SK-N-SH (cell line): ENCODE results near the gene FZD7. TPM values are rescaled to one million over a fixed set of nuclear protein-coding genes. Genes with fewer than 3 reads are reported as not detected.

Source experiments
- CTCF ChIA-PET: fragments of 300-600, 350-600 bp; formaldehyde crosslinking; extraction: SDS; loops from one replicate; lab custom pipeline; 2021; lab: Yijun Ruan, JAX
- POLR2A ChIA-PET: fragments of 350-600 bp; sonication (Branson Sonifier 250); formaldehyde crosslinking; extraction: SDS; loops from one replicate; lab custom pipeline; 2020; ENCODE audit warnings: antibody characterized with exemption, inconsistent platforms; lab: Yijun Ruan, JAX
- DNase-seq: peaks from one replicate; pipeline ENCODE4 v3.0.0; 2012
- H2AFZ ChIP-seq: fragments of 200-600 bp; sonication (generic); 2 replicates; pipeline ENCODE4 v1.8.1; 2016; ENCODE audit warnings: antibody characterized with exemption, mild to moderate bottlenecking, low read depth
- H3F3A ChIP-seq: fragments of 200-600 bp; sonication (generic); replicated peaks from 2 replicates; pipeline ENCODE3; 2016; ENCODE audit warnings: antibody characterized with exemption, mild to moderate bottlenecking; ENCODE audit not compliant: insufficient read depth
- H3K27ac ChIP-seq, 2 experiments: fragments of 200-500 bp in 1 of 2; fragments of 200-600 bp in 1 of 2; sonication (Bioruptor generic) in 1 of 2; sonication (generic), shearing (Covaris generic) in 1 of 2; 2 replicates each; pipeline versions ENCODE4 v1.5.1 to v1.6.1; 2014 to 2016; ENCODE audit warnings: low read depth in 2 of 2, inconsistent platforms in 1 of 2, low read length in 1 of 2, mild to moderate bottlenecking in 1 of 2, mixed read lengths in 1 of 2
- H3K27me3 ChIP-seq: fragments of 200-600 bp; sonication (generic), shearing (Covaris generic); 2 replicates; pipeline ENCODE4 v1.6.1; 2016; ENCODE audit warnings: mixed run types; ENCODE audit not compliant: insufficient read depth
- H3K36me3 ChIP-seq, 2 experiments: fragments of 200-500 bp in 1 of 2; fragments of 200-600 bp in 1 of 2; sonication (Bioruptor generic) in 1 of 2; sonication (generic) in 1 of 2; replicated peaks in 1 of 2; 2 replicates each; pipeline versions ENCODE3 to v1.5.1; 2014 to 2016; ENCODE audit warnings: low read length in 1 of 2, mild to moderate bottlenecking in 1 of 2; ENCODE audit not compliant: insufficient read depth in 2 of 2, control insufficient read depth in 1 of 2
- H3K4me1 ChIP-seq, 2 experiments: fragments of 200-500 bp in 1 of 2; fragments of 200-600 bp in 1 of 2; sonication (Bioruptor generic) in 1 of 2; sonication (generic), shearing (Covaris generic) in 1 of 2; 2 replicates each; pipeline versions ENCODE4 v1.5.1 to v1.6.1; 2014 to 2016; ENCODE audit warnings: low read depth in 1 of 2, low read length in 1 of 2, mixed run types in 1 of 2; ENCODE audit not compliant: insufficient read depth in 2 of 2, control insufficient read depth in 1 of 2
- H3K4me2 ChIP-seq: fragments of 200-600 bp; sonication (generic), shearing (Covaris generic); 2 replicates; pipeline ENCODE4 v1.6.1; 2017; ENCODE audit warnings: mixed run types
- H3K4me3 ChIP-seq, 2 experiments: fragments of 200-500 bp in 1 of 2; fragments of 200-600 bp in 1 of 2; sonication (Bioruptor generic) in 1 of 2; sonication (generic), shearing (Covaris generic) in 1 of 2; 2 replicates each; pipeline versions ENCODE4 v1.5.1 to v1.8.1; 2014 to 2016; ENCODE audit warnings: low read depth in 2 of 2, inconsistent platforms in 1 of 2, low read length in 1 of 2, mild to moderate bottlenecking in 1 of 2, mixed read lengths in 1 of 2, moderate library complexity in 1 of 2
- H3K79me2 ChIP-seq: fragments of 200-600 bp; sonication (generic); 2 replicates; pipeline ENCODE4 v1.8.1; 2017; ENCODE audit warnings: mild to moderate bottlenecking; ENCODE audit not compliant: insufficient read depth
- H3K9ac ChIP-seq: fragments of 200-600 bp; sonication (generic); 2 replicates; pipeline ENCODE4 v1.6.1; 2017; ENCODE audit warnings: mixed run types
- H3K9me2 ChIP-seq: fragments of 200-600 bp; sonication (generic); 2 replicates; pipeline ENCODE4 v1.6.1; 2017; ENCODE audit warnings: mixed run types
- H3K9me3 ChIP-seq: fragments of 200-600 bp; sonication (generic); 2 replicates; pipeline ENCODE4 v1.6.1; 2017; ENCODE audit warnings: mixed run types, mild to moderate bottlenecking, moderate library complexity
- H4K20me1 ChIP-seq: fragments of 200-600 bp; sonication (generic); 2 replicates; pipeline ENCODE4 v1.6.1; 2017; ENCODE audit warnings: mild to moderate bottlenecking, mixed run types; ENCODE audit not compliant: insufficient read depth
- CHD2 ChIP-seq: fragments of 150-350 bp; IDR thresholded peaks from 2 replicates; pipeline ENCODE4 v1.6.1; 2018; ENCODE audit warnings: low read length; ENCODE audit not compliant: partially characterized antibody
- EP300 ChIP-seq, 2 experiments: IDR thresholded peaks; 2 replicates each; pipeline versions ENCODE4 v1.4.0 to v1.6.1; 2012; ENCODE audit warnings: borderline replicate concordance in 1 of 2, low read depth in 1 of 2, low read length in 1 of 2
- EZH2phosphoT487 ChIP-seq: fragments of 200-600 bp; sonication (generic); IDR thresholded peaks from 2 replicates; pipeline ENCODE4 v1.6.1; 2017; ENCODE audit warnings: low read depth, mixed run types, mild to moderate bottlenecking, antibody characterized with exemption, moderate library complexity, borderline replicate concordance
- FOXM1 ChIP-seq: IDR thresholded peaks from 2 replicates; pipeline ENCODE4 v1.4.0; 2012; ENCODE audit warnings: low read depth, mild to moderate bottlenecking
- GABPA ChIP-seq: IDR thresholded peaks from 2 replicates; pipeline ENCODE4 v1.4.0; 2012; ENCODE audit warnings: low read depth, mild to moderate bottlenecking
- GATA2 ChIP-seq: sonication (generic); formaldehyde crosslinking; IDR thresholded peaks from 2 replicates; pipeline ENCODE4 v1.5.0; 2020; ENCODE audit warnings: mild to moderate bottlenecking, missing genetic modification reagents
- IRF3 ChIP-seq: fragments of 150-350 bp; IDR thresholded peaks from 2 replicates; pipeline ENCODE4 v1.6.1; 2016; ENCODE audit warnings: mild to moderate bottlenecking, low read depth, low read length
- MEF2A ChIP-seq: IDR thresholded peaks from 2 replicates; pipeline ENCODE4 v1.4.0; 2012; ENCODE audit warnings: low read depth, borderline replicate concordance
- NFIC ChIP-seq: IDR thresholded peaks from 2 replicates; pipeline ENCODE4 v1.4.0; 2012; ENCODE audit warnings: borderline replicate concordance
- RCOR1 ChIP-seq: fragments of 150-350 bp; IDR thresholded peaks from 2 replicates; pipeline ENCODE4 v1.6.1; 2017; ENCODE audit warnings: antibody characterized with exemption, low read length
- RFX5 ChIP-seq: IDR thresholded peaks from 2 replicates; pipeline ENCODE4 v1.6.1; 2012; ENCODE audit warnings: mild to moderate bottlenecking, improper control_type of control experiment, low read length
- SIN3A ChIP-seq: IDR thresholded peaks from 2 replicates; pipeline ENCODE4 v1.6.1; 2012; ENCODE audit warnings: low read depth, mild to moderate bottlenecking, low read length, moderate library complexity, borderline replicate concordance
- TCF12 ChIP-seq: IDR thresholded peaks from 2 replicates; pipeline ENCODE4 v1.4.0; 2012
- TEAD4 ChIP-seq: IDR thresholded peaks from 2 replicates; pipeline ENCODE4 v1.4.0; 2012; ENCODE audit warnings: mild to moderate bottlenecking, borderline replicate concordance; ENCODE audit not compliant: insufficient read depth
- USF2 ChIP-seq: fragments of 150-350 bp; IDR thresholded peaks from 2 replicates; pipeline ENCODE4 v1.6.1; 2017; ENCODE audit warnings: antibody characterized with exemption, low read length, low read depth, borderline replicate concordance
- WGBS: methylation state at CpG from one replicate; pipeline ENCODE4 v1.1.6; 2017; ENCODE audit warnings: low lambda C conversion rate; 5-methylcytosine and 5-hydroxymethylcytosine counted together
- polyA plus RNA-seq, 3 experiments: library from polyadenylated mRNA; depleted of rRNA; stranded (reverse); fragments of >200 nt; gene quantifications; 2 replicates each; pipeline ENCODE4 v1.2.3, GENCODE V29; 2012
- TF ChIP-seq, protein P1 (sequence below): IDR thresholded peaks from 2 replicates; pipeline ENCODE4 v1.6.1; 2012; ENCODE audit warnings: mild to moderate bottlenecking, low read depth, low read length, moderate library complexity
- TF ChIP-seq, protein P2 (sequence below): IDR thresholded peaks from 2 replicates; pipeline ENCODE4 v1.4.0; 2012; ENCODE audit warnings: low read depth, borderline replicate concordance
- TF ChIP-seq, protein P3 (sequence below): IDR thresholded peaks from 2 replicates; pipeline ENCODE4; 2012

FZD7 gene
- polyA plus RNA-seq, 1 of the 3 experiments (the other 2 are of a cell fraction) = 19.7 TPM

DNA sequence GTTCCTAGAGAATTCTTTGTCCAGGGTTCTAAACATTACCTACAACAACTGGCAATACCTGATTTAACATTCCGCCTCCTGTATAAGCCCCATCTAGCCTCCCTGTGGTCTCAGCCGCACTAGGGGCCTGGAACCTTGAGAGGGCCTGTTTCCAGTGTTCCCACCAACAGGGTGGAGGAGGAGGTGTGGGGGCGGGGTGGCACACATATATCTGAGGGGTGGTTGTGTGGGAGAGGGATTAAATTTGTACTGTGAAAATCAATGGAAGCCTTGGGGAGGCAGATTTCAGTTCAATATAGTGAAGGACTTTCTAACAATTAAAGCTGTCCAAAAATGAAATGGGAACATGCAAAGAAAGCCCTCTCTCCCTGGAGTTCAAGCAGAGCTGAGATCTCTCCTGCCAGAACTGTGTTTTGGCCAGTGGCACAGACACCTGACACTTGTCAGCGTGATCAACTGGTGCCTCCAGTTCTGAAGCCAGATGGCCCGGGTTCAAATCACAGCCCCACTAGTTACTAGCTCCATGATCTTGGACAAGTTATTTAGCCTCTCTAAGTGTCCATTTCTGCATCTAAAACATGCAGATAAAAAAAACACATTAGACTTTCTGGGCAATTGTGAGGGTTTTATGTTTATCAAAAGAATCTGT, 17.0 kb upstream of the FZD7 start:
- no peaks in the 10 kb centered on the region for H4K20me1 ChIP-seq
- no peaks in the 10 kb centered on the region for H3K27me3 ChIP-seq
- ChIA-PET POLR2A (no interaction called here), CTCF (interaction anchor here (0.7 to 1.5 kb wide), 5 partner anchors 19 to 162 kb away, joined by 3 to 7 read pairs (median 3); no protein-coding TSS in a partner anchor)
- DNase-seq = no peak
- no peak overlapping the region for H3K4me2 ChIP-seq
- H2AFZ ChIP-seq = no peak overlapping the region
- no peaks in the 10 kb centered on the region for H3K79me2 ChIP-seq
- H3K9me2 ChIP-seq = no peaks in the 10 kb centered on the region
- TF ChIP-seq FOXM1 (no peak), EP300 (IDR thresholded peaks at IDR 0.05; ENCODE audit: borderline replicate concordance in 1 of 2, low read depth in 1 of 2, low read length in 1 of 2) (no peak), RFX5 (no peak)
- no peak overlapping the region for H3K4me3 ChIP-seq
- no peak overlapping the region for H3K9ac ChIP-seq
- 98% methylated on average over 5 of the region's 5 CpGs for WGBS
- H3K4me1 ChIP-seq = peaks cover 12 to 45% of the 10 kb centered on the region in 2 experiments; a peak in 3 of 4 replicates
- no peaks in the 10 kb centered on the region for H3K9me3 ChIP-seq
- no peaks in the 10 kb centered on the region for H3K36me3 ChIP-seq
- H3K27ac ChIP-seq = peak overlapping the region in 1 of 2 experiments; percentile 65; a peak in 2 of 4 replicates
- H3F3A ChIP-seq = peaks cover 18% of the 10 kb centered on the region

- no peaks in the 10 kb centered on the region for H3K79me2 ChIP-seq
- DNase-seq = peak; percentile 72
- CTCF ChIA-PET = interaction anchor here (0.7 to 2.1 kb wide), 9 partner anchors 9 to 160 kb away, joined by 3 to 13 read pairs (median 4); no protein-coding TSS in a partner anchor
- peak overlapping the region; percentile 6; the same call in 1 of the 2 replicates for H3K4me2 ChIP-seq
- H3K9ac ChIP-seq = no peak overlapping the region
- no peaks in the 10 kb centered on the region for H3K9me3 ChIP-seq
- H2AFZ ChIP-seq = no peak overlapping the region
- no peaks in the 10 kb centered on the region for H3K27me3 ChIP-seq
- no peaks in the 10 kb centered on the region for H3K36me3 ChIP-seq
- H3K4me1 ChIP-seq = peaks cover 12 to 45% of the 10 kb centered on the region in 2 experiments; a peak in 3 of 4 replicates
- peaks cover 18% of the 10 kb centered on the region for H3F3A ChIP-seq
- no peak overlapping the region for H3K4me3 ChIP-seq
- POLR2A ChIA-PET = interaction anchor here (0.6 to 1.2 kb wide), 6 partner anchors 9 to 304 kb away, joined by 3 to 5 read pairs (median 4); no protein-coding TSS in a partner anchor
- no peaks in the 10 kb centered on the region for H4K20me1 ChIP-seq
- H3K9me2 ChIP-seq = no peaks in the 10 kb centered on the region
- H3K27ac ChIP-seq = peak overlapping the region; percentile 45 to 98; a peak in 3 of 4 replicates
- TF ChIP-seq RFX5 (0 out of 2 replicates have a peak, but pooled peaks have one; percentile 13), TEAD4 (0 out of 2 replicates have a peak, but pooled peaks have one; percentile 69), SIN3A (no peak), CHD2 (peak; percentile 92), TCF12 (peak; percentile 92), IRF3 (no peak), NFIC (peak; percentile 91), GATA2 (CRISPR knock-in tag) (peak; percentile 97), RCOR1 (peak; percentile 86), EP300 (IDR thresholded peaks at IDR 0.05; ENCODE audit: borderline replicate concordance in 1 of 2, low read depth in 1 of 2, low read length in 1 of 2) (peak; percentile 75 to 98), USF2 (no peak), GABPA (no peak), EZH2phosphoT487 (no peak), MEF2A (no peak)
- TF ChIP-seq, protein P1, sequence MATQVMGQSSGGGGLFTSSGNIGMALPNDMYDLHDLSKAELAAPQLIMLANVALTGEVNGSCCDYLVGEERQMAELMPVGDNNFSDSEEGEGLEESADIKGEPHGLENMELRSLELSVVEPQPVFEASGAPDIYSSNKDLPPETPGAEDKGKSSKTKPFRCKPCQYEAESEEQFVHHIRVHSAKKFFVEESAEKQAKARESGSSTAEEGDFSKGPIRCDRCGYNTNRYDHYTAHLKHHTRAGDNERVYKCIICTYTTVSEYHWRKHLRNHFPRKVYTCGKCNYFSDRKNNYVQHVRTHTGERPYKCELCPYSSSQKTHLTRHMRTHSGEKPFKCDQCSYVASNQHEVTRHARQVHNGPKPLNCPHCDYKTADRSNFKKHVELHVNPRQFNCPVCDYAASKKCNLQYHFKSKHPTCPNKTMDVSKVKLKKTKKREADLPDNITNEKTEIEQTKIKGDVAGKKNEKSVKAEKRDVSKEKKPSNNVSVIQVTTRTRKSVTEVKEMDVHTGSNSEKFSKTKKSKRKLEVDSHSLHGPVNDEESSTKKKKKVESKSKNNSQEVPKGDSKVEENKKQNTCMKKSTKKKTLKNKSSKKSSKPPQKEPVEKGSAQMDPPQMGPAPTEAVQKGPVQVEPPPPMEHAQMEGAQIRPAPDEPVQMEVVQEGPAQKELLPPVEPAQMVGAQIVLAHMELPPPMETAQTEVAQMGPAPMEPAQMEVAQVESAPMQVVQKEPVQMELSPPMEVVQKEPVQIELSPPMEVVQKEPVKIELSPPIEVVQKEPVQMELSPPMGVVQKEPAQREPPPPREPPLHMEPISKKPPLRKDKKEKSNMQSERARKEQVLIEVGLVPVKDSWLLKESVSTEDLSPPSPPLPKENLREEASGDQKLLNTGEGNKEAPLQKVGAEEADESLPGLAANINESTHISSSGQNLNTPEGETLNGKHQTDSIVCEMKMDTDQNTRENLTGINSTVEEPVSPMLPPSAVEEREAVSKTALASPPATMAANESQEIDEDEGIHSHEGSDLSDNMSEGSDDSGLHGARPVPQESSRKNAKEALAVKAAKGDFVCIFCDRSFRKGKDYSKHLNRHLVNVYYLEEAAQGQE = no peak
- TF ChIP-seq, protein P2, sequence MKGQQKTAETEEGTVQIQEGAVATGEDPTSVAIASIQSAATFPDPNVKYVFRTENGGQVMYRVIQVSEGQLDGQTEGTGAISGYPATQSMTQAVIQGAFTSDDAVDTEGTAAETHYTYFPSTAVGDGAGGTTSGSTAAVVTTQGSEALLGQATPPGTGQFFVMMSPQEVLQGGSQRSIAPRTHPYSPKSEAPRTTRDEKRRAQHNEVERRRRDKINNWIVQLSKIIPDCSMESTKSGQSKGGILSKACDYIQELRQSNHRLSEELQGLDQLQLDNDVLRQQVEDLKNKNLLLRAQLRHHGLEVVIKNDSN = no peak
- TF ChIP-seq, protein P3, sequence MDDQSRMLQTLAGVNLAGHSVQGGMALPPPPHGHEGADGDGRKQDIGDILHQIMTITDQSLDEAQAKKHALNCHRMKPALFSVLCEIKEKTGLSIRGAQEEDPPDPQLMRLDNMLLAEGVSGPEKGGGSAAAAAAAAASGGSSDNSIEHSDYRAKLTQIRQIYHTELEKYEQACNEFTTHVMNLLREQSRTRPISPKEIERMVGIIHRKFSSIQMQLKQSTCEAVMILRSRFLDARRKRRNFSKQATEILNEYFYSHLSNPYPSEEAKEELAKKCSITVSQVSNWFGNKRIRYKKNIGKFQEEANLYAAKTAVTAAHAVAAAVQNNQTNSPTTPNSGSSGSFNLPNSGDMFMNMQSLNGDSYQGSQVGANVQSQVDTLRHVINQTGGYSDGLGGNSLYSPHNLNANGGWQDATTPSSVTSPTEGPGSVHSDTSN = peak; percentile 87
Measured at GRCh38 chr2:202017940-202018339, 15.7 kb upstream of the FZD7 start.
